Measurements from ENCODE around the gene KLHL25. TPM values are rescaled to one million over a fixed set of nuclear protein-coding genes. Genes with fewer than 3 reads are reported as not detected.

KLHL25 gene
- polyA plus RNA-seq, 2 of the 4 experiments (the other 2 are of a cell fraction), result 3.2 to 6.1 TPM

- POLR2A ChIA-PET, result no interaction called here
- Histone ChIP-seq H3K4me1 (no peaks in the 10 kb centered on the region), H3K9me3 (no peaks in the 10 kb centered on the region), H3K27ac (no peak overlapping the region), H3K4me3 (no peak overlapping the region), H3K4me2 (no peak overlapping the region)
- peak; percentile 28 for TF ChIP-seq MAFK (IDR thresholded peaks at IDR 0.05; ENCODE audit: partially characterized antibody)
- TF ChIP-seq, protein P1, sequence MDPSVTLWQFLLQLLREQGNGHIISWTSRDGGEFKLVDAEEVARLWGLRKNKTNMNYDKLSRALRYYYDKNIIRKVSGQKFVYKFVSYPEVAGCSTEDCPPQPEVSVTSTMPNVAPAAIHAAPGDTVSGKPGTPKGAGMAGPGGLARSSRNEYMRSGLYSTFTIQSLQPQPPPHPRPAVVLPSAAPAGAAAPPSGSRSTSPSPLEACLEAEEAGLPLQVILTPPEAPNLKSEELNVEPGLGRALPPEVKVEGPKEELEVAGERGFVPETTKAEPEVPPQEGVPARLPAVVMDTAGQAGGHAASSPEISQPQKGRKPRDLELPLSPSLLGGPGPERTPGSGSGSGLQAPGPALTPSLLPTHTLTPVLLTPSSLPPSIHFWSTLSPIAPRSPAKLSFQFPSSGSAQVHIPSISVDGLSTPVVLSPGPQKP (IDR thresholded peaks at IDR 0.05; ENCODE audit: low read depth, low read length), result no peak
- ATAC-seq, result no peak
- 83% methylated on average over 2 of the region's 2 CpGs for WGBS (ENCODE audit: missing lambda C conversion rate)
- no peak for FAIRE-seq
- DNase-seq (ENCODE audit: low read depth in 1 of 2, low spot score in 1 of 2), result no peak
- CTCF ChIA-PET, result interaction anchor here (9.3 kb wide), 1 partner anchor 14 kb away, joined by 62 read pairs; no protein-coding TSS in a partner anchor
These were observed 68.3 kb downstream of the KLHL25 start for GRCh38 chr15:85726454-85726853.

GRCh38 chr15:85725564-85725963 is 69.2 kb downstream of the KLHL25 start:
- no peak overlapping the region for H3K4me2 ChIP-seq
- no peaks in the 10 kb centered on the region for H3K4me1 ChIP-seq
- ATAC-seq (no peak), FAIRE-seq (no peak), DNase-seq (ENCODE audit: low read depth in 1 of 2, low spot score in 1 of 2) (no peak)
- no peaks in the 10 kb centered on the region for H3K9me3 ChIP-seq
- TF ChIP-seq BCL3 (IDR thresholded peaks at IDR 0.05), result no peak
- no peak for TF ChIP-seq NR3C1 (IDR thresholded peaks at IDR 0.05)
- no peak for TF ChIP-seq ESRRA (IDR thresholded peaks at IDR 0.05; ENCODE audit: borderline replicate concordance, low read length)
- WGBS (ENCODE audit: missing lambda C conversion rate), result 85% methylated on average over 4 of the region's 4 CpGs
- ChIA-PET POLR2A (no interaction called here), CTCF (interaction anchor here (0.6 to 1.3 kb wide), 2 partner anchors 9 to 114 kb away, joined by 3 read pairs; no protein-coding TSS in a partner anchor)
- no peak overlapping the region for H3K27ac ChIP-seq
- no peak overlapping the region for H3K4me3 ChIP-seq

GRCh38 chr15:85725019-85725418 is 69.7 kb downstream of the KLHL25 start:
- WGBS (ENCODE audit: missing lambda C conversion rate), result 93% methylated on average over 3 of the region's 3 CpGs
- DNase-seq (ENCODE audit: low read depth in 1 of 2, low spot score in 1 of 2) (no peak), FAIRE-seq (no peak), ATAC-seq (no peak)
- no peak overlapping the region for H3K27ac ChIP-seq
- POLR2A ChIA-PET, result no interaction called here
- H3K4me1 ChIP-seq, result no peaks in the 10 kb centered on the region
- no peaks in the 10 kb centered on the region for H3K9me3 ChIP-seq
- CTCF ChIA-PET, result interaction anchor here (1.3 to 1.9 kb wide), 3 partner anchors 10 to 240 kb away, joined by 3 to 11 read pairs (median 3); no protein-coding TSS in a partner anchor
- no peak overlapping the region for H3K4me2 ChIP-seq
- TF ChIP-seq MAZ (IDR thresholded peaks at IDR 0.05; ENCODE audit: borderline replicate concordance, low read depth, low read length) (no peak), GATA3 (IDR thresholded peaks at IDR 0.05; ENCODE audit: borderline replicate concordance) (no peak), EHMT2 (IDR thresholded peaks at IDR 0.05; ENCODE audit: low read depth) (no peak), ZSCAN20 (CRISPR knock-in tag; IDR thresholded peaks at IDR 0.05) (no peak), CEBPB (IDR thresholded peaks at IDR 0.05) (no peak), CHD2 (IDR thresholded peaks at IDR 0.05; ENCODE audit: low read length, partially characterized antibody) (no peak), ATOH8 (CRISPR knock-in tag; IDR thresholded peaks at IDR 0.05; ENCODE audit: low read depth) (no peak), EHF (CRISPR knock-in tag; IDR thresholded peaks at IDR 0.05) (no peak), NPAS2 (CRISPR knock-in tag; IDR thresholded peaks at IDR 0.05; ENCODE audit: borderline replicate concordance) (no peak), POLR2A (IDR thresholded peaks at IDR 0.05; ENCODE audit: low read length) (no peak), POLR2AphosphoS2 (conservative IDR thresholded peaks at IDR 0.05; ENCODE audit: low read length) (no peak)
- H3K4me3 ChIP-seq, result no peak overlapping the region

Measured in A549 (cell line).